GM18858 (cell line): ENCODE measurements around the gene PPIL4.

ENCODE experiments used
- ATAC-seq: cut with Tn5 transposase; IDR thresholded peaks from one replicate; pipeline ENCODE4 v1.9.1; 2021; ENCODE audit not compliant: unreplicated experiment

The PPIL4 gene

GRCh38 chr6:149545754-149546471 lies at the start of gene PPIL4:
PPIL4 (minus strand) TSS chr6:149546043; CDS start chr6:149546005, 38 bp downstream.
- ATAC-seq = peak; percentile 84

- no peak for ATAC-seq
These were observed 47.6 kb upstream of the PPIL4 start for GRCh38 chr6:149593408-149593807.

GRCh38 chr6:149592983-149593382 lies 47.1 kb upstream of the PPIL4 start:
- no peak for ATAC-seq

GRCh38 chr6:149586149-149586548 lies 40.3 kb upstream of the PPIL4 start:
- ATAC-seq = no peak

- ATAC-seq = no peak
These were observed 35.5 kb upstream of the PPIL4 start for GRCh38 chr6:149581349-149581748.

GRCh38 chr6:149580880-149581279 lies 35.0 kb upstream of the PPIL4 start:
- ATAC-seq = no peak

GRCh38 chr6:149567945-149568585 lies 22.2 kb upstream of the PPIL4 start:
- no peak for ATAC-seq

- ATAC-seq = no peak
These were observed 21.3 kb upstream of the PPIL4 start for GRCh38 chr6:149567194-149567586.

GRCh38 chr6:149566410-149567193 lies 20.8 kb upstream of the PPIL4 start:
- ATAC-seq = no peak

- ATAC-seq = peak; percentile 64
These were observed 19.9 kb upstream of the PPIL4 start, which contains the start of gene GINM1 for GRCh38 chr6:149565527-149566409. GINM1 (plus strand) TSS chr6:149566375; CDS start chr6:149566415, 40 bp downstream.

GRCh38 chr6:149563928-149564325 lies 18.1 kb upstream of the PPIL4 start:
- ATAC-seq = no peak

GRCh38 chr6:149563203-149563927 lies 17.5 kb upstream of the PPIL4 start:
- ATAC-seq = no peak

GRCh38 chr6:149560736-149561135 lies 14.9 kb upstream of the PPIL4 start:
- no peak for ATAC-seq

- ATAC-seq = no peak
These were observed 13.5 kb upstream of the PPIL4 start for GRCh38 chr6:149559389-149559788.

GRCh38 chr6:149558029-149558428 lies 12.2 kb upstream of the PPIL4 start:
- ATAC-seq = no peak

GRCh38 chr6:149551920-149552319 lies 6.1 kb upstream of the PPIL4 start:
- no peak for ATAC-seq

GRCh38 chr6:149545258-149545753 lies 537 bp downstream of the PPIL4 start:
- no peak for ATAC-seq

GRCh38 chr6:149544646-149545257 lies 1.1 kb downstream of the PPIL4 start:
- no peak for ATAC-seq

- no peak for ATAC-seq
These were observed 4.7 kb downstream of the PPIL4 start for GRCh38 chr6:149541139-149541538.
